IPS DF 6.9 (cell line): ENCODE data around the gene BCL2L1.
A peak's percentile ranks its signal among the peaks of the same experiment; 100 is the strongest.
"Not testable (repeated sequence)": the region's sequence is repeated elsewhere in the genome, so short reads cannot be mapped to it uniquely, and the experiment has no call there.

Experiments
- DNase-seq: peaks from one replicate; pipeline ENCODE4 v3.0.0-alpha.2; 2013; ENCODE audit warnings: low read depth, low spot score
- H3K27ac ChIP-seq: one replicate; pipeline ENCODE4 v1.5.1; 2013; ENCODE audit warnings: low read length, control low read depth
- H3K27me3 ChIP-seq: 2 replicates; pipeline ENCODE4 v1.6.1; 2013; ENCODE audit warnings: mild to moderate bottlenecking, low read length; ENCODE audit not compliant: control insufficient read depth, insufficient read depth
- H3K36me3 ChIP-seq: 2 replicates; pipeline ENCODE4 v1.6.1; 2013; ENCODE audit warnings: low read length; ENCODE audit not compliant: control insufficient read depth, insufficient read depth
- H3K4me1 ChIP-seq: 2 replicates; pipeline ENCODE4 v1.6.1; 2013; ENCODE audit warnings: low read length; ENCODE audit not compliant: control insufficient read depth, insufficient read depth
- H3K4me3 ChIP-seq: 2 replicates; pipeline ENCODE4 v1.5.1; 2013; ENCODE audit warnings: mild to moderate bottlenecking, low read length
- H3K9me3 ChIP-seq: 2 replicates; pipeline ENCODE4 v1.6.1; 2013; ENCODE audit warnings: low read length, inconsistent platforms; ENCODE audit not compliant: control insufficient read depth, insufficient read depth
- WGBS: extraction: QIAGEN DNeasy Blood & Tissue Kit; methylation state at CpG from one replicate; pipeline ENCODE4 v1.1.7; 2013; ENCODE audit warnings: mixed read lengths, missing lambda C conversion rate; ENCODE audit not compliant: insufficient read length, insufficient coverage; 5-methylcytosine and 5-hydroxymethylcytosine counted together

The BCL2L1 gene

DNA sequence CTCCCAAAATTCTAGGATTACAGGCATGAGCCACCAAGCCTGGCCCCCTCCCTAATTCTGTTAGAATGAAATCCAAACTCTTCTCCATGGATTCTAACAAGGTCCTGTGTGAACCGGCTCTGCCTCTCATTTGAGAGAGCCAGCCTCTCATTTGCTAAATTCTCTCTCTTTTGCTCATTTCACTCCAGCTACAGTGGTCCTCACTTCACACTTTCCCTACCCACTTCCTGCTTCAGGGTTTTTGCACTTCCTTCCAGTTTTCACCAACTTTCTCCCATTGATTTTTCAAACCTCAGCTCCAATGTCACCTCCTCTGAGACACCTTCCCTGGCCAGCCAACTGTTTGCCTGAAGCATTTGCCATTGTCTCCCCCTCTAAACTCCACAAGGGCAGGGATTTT lies 79.8 kb downstream of the BCL2L1 start:
- Histone ChIP-seq H3K27me3 (no peaks in the 10 kb centered on the region), H3K27ac (no peak overlapping the region), H3K4me1 (no peaks in the 10 kb centered on the region; the same call in 1 of the 2 replicates), H3K4me3 (no peak overlapping the region), H3K9me3 (no peaks in the 10 kb centered on the region), H3K36me3 (no peaks in the 10 kb centered on the region)
- no peak for DNase-seq
- WGBS: no CpG with 5 or more reads among the region's 1 CpG

DNA sequence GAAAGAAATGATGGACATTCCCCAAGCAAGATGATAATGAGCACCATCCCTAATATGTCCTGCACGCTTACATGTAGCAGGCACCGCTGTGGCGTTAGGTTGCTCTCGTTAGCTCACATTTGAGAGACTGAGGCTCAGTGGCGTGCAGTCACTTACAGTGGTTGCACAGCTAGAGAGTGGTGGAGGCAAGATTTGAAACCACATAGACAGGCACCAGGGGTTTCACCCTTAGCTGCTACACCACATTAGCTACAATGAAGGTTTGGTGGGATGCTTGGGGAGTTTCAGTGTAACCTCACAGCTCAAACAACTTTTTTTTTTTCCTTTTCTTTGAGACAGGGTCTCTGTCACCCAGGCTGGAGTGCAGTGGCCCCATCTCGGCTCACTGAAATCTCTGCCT lies 81.3 kb downstream of the BCL2L1 start:
- H3K9me3 ChIP-seq: no peaks in the 10 kb centered on the region
- peaks cover 2% of the 10 kb centered on the region; the same call in 1 of the 2 replicates for H3K36me3 ChIP-seq
- WGBS: no CpG with 5 or more reads among the region's 6 CpGs
- H3K27ac ChIP-seq: no peak overlapping the region
- no peak overlapping the region for H3K4me3 ChIP-seq
- peaks cover 3% of the 10 kb centered on the region; the same call in 1 of the 2 replicates for H3K4me1 ChIP-seq
- DNase-seq: no peak
- H3K27me3 ChIP-seq: no peaks in the 10 kb centered on the region

DNA sequence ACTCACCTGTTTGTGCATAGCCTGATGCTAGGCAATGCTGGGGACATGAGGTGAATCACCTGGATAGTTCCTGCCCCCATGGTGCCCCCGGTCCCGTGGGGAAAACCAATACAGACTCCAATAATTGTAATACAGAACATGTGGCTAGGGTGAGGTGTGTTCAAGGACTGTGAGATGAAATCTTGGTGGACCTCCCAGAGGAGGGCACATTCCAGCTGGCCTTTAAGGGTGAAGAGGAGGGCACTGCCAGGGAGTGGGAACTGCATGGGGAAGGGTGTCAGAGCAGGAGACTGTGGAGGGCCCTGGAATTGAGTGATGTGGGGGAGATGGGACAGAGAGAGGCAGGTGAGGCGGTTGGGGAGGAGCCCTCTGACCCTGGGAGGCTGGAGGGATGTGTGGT lies 82.4 kb downstream of the BCL2L1 start:
- WGBS: no CpG with 5 or more reads among the region's 3 CpGs
- DNase-seq: no peak
- Histone ChIP-seq H3K27me3 (no peaks in the 10 kb centered on the region), H3K9me3 (no peaks in the 10 kb centered on the region), H3K4me3 (no peak overlapping the region), H3K4me1 (peaks cover 3% of the 10 kb centered on the region; the same call in 1 of the 2 replicates), H3K36me3 (peaks cover 2% of the 10 kb centered on the region; the same call in 1 of the 2 replicates), H3K27ac (no peak overlapping the region)

DNA sequence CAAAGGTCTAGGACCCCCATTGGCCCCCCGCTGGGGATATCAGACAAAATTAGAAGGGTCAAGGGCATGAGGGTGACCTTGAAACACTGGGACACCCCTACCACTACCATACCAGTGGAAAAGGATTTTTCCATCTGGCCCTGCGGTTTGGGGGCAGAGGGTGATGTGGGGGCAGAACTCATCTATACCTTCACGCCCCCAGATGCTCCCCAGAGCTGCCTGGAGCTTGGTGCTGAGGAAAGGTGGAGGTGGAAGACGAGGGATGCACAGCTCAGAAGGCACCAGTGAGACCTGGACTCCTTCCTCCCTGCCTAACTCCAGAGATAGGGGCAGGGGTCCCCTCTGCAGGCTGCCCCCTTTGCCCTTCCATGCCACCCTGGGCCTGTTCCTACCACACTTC lies 83.9 kb downstream of the BCL2L1 start:
- no CpG with 5 or more reads among the region's 4 CpGs for WGBS

DNA sequence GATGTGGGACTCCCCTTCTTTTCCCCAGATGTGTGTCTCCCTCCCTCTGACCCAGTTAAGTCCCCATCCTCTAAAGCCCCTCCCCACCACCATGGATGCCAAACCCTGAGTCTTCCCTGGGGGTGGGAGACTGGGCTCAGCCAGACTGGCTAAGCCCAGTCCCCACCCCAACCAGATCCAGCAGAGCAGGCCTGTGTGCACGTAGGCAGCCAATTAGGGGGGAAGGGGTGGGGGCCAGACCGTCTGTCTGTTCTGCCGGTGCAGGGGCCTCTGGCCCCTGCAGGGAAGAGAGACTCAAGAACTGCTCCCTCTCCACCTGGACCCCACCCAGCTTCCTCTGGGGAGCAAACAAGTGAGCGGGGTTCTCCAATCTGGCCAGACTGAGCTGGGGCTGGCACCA lies 84.4 kb downstream of the BCL2L1 start:
- WGBS: no CpG with 5 or more reads among the region's 4 CpGs
- Histone ChIP-seq H3K4me1 (peaks cover 3% of the 10 kb centered on the region; the same call in 1 of the 2 replicates), H3K9me3 (no peaks in the 10 kb centered on the region), H3K36me3 (peaks cover 2% of the 10 kb centered on the region; the same call in 1 of the 2 replicates), H3K4me3 (no peak overlapping the region), H3K27ac (no peak overlapping the region), H3K27me3 (no peaks in the 10 kb centered on the region)
- DNase-seq: no peak

More for the DNA sequence above, 83.9 kb downstream of the BCL2L1 start:
- Histone ChIP-seq H3K36me3 (peaks cover 2% of the 10 kb centered on the region; the same call in 1 of the 2 replicates), H3K9me3 (no peaks in the 10 kb centered on the region), H3K27ac (no peak overlapping the region), H3K4me3 (no peak overlapping the region), H3K4me1 (peaks cover 3% of the 10 kb centered on the region; the same call in 1 of the 2 replicates), H3K27me3 (no peaks in the 10 kb centered on the region)
- DNase-seq: no peak

DNA sequence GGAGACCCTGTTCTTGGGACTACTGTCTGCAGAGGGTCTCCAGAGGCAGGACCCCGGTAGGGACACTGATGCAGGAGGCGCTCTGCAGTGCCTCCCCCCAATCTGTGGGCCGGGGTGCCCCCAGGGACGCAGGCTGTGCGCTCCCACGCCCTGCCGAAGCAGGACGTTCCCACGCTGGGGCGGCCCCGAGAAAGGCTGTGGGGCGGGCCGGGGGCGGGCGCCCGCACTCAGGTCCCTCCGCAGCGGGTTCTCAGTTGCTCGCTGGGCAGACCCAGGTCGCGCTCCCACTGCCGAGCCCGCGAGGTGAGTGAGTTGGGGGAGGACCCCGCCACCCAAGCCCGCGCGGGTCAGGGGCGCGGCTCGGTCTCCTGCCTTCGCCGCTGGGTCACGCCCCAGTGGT lies 85.0 kb downstream of the BCL2L1 start, which contains the start of gene COX4I2:
Gene COX4I2 (plus strand): TSS at position 253 of the 400 bp plus-strand sequence. CDS start 1,106 bp downstream, outside the sequence.
- Histone ChIP-seq H3K4me1 (peaks cover 3% of the 10 kb centered on the region; the same call in 1 of the 2 replicates), H3K27me3 (no peaks in the 10 kb centered on the region), H3K27ac (no peak within 1 kb of the TSS), H3K4me3 (peak within 1 kb of the TSS; percentile 4; the same call in 1 of the 2 replicates), H3K36me3 (peaks cover 2% of the 10 kb centered on the region; the same call in 1 of the 2 replicates), H3K9me3 (no peaks in the 10 kb centered on the region)
- DNase-seq: no peak
- WGBS: no CpG with 5 or more reads among the region's 34 CpGs

DNA sequence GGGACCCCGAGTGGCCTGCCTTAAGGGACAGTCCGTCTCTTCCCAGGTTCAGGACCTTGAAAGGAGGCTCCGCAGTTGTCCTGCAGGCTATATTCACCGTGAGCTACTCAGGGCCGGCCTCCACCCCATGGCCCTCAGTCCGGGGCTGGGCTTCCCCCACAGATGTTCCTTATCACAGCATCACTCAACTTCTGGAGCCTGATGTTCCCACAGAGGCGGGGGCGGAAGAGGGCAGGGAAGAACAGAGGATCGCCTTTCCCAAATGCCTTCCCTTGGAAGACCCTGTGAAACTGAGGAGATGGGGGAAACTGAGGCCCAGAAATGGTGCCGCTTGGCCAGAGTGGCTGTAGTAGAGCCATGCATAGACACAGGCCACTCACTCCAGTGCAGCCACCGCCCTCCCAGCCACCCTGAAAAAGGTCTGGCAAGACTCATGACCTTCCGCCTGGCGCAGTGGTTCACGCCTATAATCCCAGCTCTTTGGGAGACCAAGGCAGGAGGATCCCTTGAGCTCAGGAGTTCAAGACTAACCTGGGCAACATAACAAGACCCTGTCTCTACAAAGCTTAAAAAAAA lies 89.2 kb downstream of the BCL2L1 start:
- Histone ChIP-seq H3K27ac (no peak overlapping the region), H3K4me1 (peaks cover 3% of the 10 kb centered on the region; the same call in 1 of the 2 replicates), H3K4me3 (no peak overlapping the region), H3K27me3 (no peaks in the 10 kb centered on the region), H3K36me3 (peaks cover 2% of the 10 kb centered on the region; the same call in 1 of the 2 replicates), H3K9me3 (no peaks in the 10 kb centered on the region)
- no CpG with 5 or more reads among the region's 14 CpGs for WGBS
- DNase-seq: no peak

DNA sequence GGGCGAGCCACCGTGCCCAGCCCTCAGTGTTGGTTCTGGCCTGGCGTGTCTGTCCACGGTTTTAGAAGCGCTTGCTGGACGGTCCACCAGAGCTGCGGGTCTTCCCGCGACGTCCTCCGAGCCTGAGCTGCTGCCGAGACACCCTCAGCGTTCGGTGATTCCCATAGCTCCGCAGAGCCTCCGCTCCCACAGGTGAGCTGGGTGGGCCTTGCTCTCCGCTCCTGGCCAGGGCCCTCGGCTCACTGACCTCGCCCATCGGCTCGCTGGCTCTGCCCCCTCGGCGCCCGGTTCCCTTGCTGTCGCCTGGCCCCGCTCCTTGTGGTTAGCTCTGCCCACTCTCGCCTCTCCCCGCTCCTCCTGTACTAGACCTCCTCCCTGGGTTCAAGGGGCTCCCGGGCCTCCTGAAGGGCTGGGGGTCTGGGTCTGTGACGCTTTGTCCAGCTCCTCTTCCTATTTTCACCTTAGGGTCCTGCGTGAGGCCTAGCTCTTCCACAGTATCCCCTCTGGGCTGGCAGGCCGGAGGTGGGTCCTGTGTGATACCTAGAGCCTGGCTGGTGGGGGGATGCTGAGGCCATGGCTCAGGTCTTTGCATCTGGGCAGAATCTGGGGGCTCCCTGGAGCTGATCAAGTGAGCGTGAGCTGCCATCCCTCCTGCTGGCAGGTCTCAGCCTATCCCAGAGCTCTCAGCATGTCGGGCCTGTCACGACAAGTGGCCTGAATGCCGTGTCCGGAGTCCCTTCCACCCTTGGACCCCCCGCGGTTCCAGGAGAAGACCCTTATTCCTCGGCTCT lies 89.9 kb downstream of the BCL2L1 start:
- Histone ChIP-seq H3K36me3 (peaks cover 2% of the 10 kb centered on the region; the same call in 1 of the 2 replicates), H3K27me3 (no peaks in the 10 kb centered on the region), H3K27ac (no peak overlapping the region), H3K4me1 (peaks cover 3% of the 10 kb centered on the region; the same call in 1 of the 2 replicates), H3K4me3 (no peak overlapping the region), H3K9me3 (no peaks in the 10 kb centered on the region)
- DNase-seq: no peak
- WGBS: no CpG with 5 or more reads among the region's 40 CpGs

DNA sequence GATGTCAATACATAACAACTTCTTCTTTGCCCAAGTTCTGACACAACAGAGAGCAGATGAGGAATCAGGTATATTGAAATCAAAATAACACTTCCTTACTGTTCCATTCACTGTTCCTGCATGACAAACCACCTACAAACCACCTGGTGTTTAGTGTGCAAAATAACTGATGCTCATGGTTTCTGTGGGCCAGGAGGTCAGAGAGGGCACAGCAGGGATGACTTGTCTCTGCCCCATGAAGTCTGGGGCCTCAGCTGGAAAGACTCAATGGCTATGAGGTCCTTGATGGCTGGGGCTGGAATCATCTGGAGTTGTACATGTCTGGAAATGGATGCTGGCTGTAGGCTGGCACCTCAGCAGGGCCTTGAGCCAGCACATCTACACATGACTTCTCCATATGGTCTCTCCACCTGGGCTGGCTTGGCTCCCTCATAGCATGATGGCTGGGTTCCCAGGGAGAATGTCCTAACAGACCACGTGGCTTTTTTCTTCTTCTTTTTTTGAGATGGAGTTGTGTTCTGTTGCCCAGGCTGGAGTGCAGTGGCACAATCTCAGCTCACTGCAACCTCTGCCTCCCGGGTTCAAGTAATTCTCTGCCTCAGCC lies 92.4 kb downstream of the BCL2L1 start:
- no peaks in the 10 kb centered on the region for H3K9me3 ChIP-seq
- no peaks in the 10 kb centered on the region for H3K27me3 ChIP-seq
- H3K4me1 ChIP-seq: no peaks in the 10 kb centered on the region
- H3K4me3 ChIP-seq: no peak overlapping the region
- H3K27ac ChIP-seq: no peak overlapping the region
- DNase-seq: no peak
- no CpG with 5 or more reads among the region's 2 CpGs for whole genome bisulfite sequencing
- no peaks in the 10 kb centered on the region for H3K36me3 ChIP-seq

DNA sequence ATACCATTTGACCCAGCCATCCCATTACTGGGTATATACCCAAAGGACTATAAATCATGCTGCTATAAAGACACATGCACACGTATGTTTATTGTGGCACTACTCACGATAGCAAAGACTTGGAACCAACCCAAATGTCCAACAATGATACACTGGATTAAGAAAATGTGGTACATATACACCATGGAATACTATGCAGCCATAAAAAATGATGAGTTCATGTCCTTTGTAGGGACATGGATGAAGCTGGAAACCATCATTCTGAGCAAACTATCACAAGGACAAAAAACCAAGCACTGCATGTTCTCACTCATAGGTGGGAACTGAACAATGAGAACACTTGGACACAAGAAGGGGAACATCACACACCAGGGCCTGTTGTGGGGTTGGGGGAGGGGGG lies 94.6 kb downstream of the BCL2L1 start:
- H3K9me3 ChIP-seq, H3K27ac ChIP-seq, H3K27me3 ChIP-seq, H3K4me1 ChIP-seq, DNase-seq, H3K36me3 ChIP-seq, H3K4me3 ChIP-seq: not testable (repeated sequence)
- WGBS: no CpG with 5 or more reads among the region's 2 CpGs
